Inferior parietal cortex (tissue), 1 donor: ENCODE results near the gene CACNA1D.
A peak's percentile ranks its signal among the peaks of the same experiment; 100 is the strongest.

ENCODE experiments used
- DNase-seq: peaks from one replicate; pipeline ENCODE4 v3.0.0-alpha.2; 2016; ENCODE audit errors: extremely low spot score

The CACNA1D gene

DNA sequence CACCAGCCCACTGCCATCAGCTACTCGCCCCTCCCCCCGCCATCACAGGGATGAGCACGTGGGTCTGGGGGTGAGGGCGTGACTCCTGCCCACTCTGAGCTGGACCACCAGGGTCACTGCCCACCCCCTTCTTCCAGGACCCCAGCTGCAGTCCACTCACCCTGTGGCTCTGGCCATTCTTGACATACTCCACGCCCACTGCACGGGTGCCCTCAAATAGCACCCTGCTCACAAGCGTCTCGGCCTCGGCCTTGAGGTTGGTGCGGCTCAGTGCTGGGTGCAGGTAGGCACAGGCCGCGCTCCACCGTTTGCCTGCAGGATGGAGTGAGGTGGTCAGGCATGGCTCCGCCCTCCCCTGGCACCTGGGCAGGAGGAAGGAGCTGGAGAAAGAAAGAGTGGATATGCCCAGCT is 327.9 kb downstream of the CACNA1D start:
- no peak for DNase-seq

DNA sequence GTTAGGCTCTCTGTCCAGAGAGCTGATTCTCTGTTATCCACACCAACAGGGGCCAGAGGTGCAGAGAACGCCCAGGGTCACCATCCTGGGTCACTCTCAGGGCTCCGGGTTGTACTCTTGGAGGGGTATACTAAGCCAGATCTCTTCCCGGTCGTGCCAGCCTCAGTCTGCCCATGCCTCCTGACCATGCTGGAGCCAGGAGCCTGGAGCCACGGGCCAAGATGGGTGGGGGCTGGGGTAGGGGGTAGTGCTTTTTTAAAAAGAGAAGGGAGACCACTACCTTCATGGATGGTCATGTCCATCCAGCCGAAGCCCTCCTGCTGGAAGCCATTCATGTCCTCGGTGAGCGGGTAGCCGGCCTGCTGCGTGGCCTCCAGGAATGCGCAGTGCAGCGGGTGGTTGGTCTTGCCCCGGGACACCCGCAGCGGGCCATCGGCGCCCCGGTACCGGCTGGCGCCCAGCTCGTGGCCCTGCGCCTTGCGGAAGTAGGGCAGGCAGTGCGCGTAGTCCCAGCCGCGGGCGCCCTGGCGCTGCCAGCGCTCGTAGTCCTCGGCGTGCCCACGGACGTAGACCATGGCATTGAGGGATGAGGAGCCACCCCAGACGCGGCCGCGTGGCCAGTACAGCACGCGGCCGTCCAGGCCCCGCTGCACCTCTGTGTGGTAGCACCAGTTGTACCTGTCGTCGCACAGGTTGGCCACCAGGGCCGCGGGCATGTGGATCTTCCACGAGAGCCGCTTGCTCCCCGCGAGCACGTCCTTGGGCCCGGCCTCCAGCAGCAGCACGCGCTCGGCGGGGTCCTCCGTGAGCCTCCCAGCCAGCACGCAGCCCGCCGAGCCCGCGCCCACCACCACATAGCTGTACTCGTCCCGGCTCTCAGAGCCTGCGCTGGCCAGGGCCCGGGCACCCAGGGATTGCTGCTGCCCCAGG is 328.9 kb downstream of the CACNA1D start:
- no peak for DNase-seq

DNA sequence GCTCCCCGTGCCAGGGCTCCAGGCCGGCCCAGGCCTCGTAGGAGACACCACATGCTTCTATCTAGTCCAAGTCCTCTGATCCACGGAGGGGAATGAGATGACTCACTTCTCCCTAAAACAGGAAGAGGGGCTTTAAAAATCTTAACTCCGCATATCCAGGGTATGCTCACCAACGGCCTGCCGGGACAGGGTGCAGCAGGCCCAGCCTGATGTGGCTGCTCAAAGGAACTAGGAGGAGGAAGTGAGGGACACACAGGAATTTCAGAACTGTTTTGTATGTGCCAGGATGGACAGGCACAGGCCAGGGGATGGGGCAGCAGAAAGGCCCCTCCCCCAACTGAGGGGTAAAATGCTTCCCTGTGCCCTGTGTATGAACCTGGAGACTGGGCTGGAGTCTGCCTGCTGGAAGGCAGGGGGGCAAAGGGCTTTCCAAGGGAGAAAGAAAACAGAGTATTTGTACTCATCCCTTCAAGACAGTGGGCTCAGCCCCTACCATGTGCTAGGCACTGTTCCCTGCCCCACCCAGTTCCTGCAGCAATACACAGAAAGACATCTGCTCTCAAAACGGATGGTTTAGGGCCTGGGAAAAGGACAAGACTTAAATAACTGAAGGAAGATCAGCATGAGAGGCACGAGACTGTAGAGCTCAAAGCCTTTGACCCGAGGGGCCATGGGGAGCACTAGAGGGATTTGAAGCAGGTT is 329.7 kb downstream of the CACNA1D start:
- no peak for DNase-seq

DNA sequence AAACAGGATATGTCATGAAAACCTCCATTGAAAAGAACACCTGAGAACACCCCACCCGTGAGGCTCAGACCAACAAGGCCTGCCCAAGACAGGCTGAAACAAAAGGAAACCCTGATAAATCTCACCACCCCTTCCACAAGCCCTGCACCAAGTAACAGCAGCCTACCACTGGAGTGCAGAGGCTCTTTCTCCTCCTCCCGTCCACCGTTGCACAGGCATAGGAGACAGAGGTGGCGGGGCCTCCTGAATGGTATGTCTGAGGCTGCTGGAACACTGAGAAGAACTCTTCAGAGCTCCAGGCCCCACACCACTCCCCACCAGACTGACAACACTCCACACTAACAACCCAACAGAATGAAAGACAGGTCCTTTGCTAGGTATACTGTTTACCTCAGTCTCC is 330.4 kb downstream of the CACNA1D start:
- DNase-seq, result no peak

DNA sequence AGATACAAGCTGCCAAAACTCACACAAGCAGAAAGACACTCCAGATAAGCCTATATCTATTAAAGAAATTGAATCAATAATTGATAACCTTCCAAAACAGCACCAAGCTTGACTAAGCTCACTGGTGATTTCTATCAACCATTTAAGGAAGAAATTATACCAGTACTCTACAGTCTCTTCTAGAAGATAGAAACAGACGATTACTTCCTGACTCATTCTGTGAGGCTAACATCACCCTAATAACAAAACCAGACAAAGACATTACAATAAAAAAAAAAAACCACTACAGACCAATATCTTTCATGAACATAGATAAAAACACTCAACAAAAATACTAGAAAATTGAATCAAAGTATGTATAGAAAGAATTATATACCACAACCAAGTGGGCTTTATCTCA is 331.6 kb downstream of the CACNA1D start:
- no peak for DNase-seq

DNA sequence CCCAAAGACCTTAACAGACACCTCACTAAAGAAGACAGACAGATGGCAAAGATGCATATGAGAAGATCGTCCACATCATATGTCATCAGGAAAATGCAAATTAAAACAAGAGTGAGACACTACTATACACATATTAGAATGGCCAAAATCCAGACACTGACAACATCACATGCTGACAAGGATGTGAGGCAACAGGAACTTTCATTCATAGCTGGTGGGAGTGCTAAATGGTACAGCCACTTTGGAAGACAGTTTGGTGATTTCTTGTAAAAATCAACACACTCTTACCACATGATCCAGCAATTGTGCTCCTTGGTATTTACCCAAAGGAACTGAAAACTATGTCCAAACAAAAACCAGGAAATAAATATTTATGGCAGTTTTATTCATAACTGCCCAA is 334.2 kb downstream of the CACNA1D start:
- DNase-seq, result no peak

DNA sequence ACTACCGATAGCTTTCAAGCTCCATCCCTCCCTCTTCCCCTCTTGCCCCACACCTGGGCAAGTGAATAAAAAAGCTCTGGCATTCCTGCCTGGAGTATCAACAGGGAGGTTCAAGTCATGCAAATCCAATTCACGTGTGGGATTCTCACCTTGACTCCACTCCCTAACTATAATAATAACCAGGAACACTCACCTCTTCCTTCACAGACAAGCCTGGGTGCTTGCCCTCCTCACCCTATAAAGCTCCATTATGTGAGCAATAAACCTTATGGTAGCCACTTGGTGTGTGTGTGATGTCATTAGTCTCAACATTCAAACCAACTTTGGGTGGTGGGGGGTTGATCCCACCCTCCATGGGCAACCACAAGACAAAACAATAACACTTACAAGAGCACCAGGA is 335.2 kb downstream of the CACNA1D start:
- no peak for DNase-seq

DNA sequence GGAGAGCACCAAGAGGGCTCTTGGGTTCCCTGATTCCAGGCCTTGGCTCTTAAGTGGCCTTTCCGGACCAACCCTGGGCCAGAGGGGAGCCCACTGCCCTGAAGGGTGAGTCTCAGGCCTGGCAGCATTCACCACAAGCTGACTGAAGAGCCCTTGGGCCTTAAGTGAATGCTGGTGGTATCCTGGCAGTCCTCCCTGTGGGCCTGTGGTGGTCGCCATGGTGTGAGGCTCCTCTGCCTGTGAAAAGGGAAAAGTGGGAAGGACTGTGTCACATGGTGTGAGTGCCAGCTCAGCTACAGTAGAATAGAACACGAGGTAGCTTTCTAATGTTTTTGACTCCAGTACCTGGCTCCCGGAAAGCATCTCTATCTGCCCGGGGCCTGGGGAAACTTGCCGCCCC is 336.5 kb downstream of the CACNA1D start:
- DNase-seq, result no peak

DNA sequence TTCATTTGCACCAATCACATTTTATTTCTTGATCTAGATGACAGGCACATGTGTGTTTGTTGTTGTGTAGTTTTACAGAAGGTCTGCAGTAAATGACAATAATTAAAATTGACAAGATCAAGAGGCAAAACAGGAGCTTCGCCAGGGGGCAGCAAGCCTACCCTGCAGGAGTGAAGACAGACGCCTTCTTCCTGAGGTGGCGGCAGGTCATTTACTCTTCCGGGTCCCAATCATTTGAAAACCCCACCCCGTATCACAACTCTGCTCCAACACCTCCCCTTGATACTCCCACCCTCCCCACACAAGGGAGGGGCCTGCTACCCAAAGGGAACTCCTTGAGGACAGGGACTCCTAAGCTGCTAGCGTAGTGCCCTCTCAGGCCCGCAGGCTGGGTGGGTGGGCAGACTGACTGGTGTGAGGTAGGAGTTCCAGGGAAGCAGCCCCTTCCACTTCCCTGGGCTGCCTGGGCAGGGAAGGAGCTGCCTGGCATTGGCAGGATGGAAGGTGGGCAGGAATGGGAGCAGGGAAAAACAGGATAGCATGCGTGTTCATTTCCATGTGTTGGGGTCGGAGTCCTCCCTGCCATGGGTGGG is 338.7 kb downstream of the CACNA1D start:
- no peak for DNase-seq

DNA sequence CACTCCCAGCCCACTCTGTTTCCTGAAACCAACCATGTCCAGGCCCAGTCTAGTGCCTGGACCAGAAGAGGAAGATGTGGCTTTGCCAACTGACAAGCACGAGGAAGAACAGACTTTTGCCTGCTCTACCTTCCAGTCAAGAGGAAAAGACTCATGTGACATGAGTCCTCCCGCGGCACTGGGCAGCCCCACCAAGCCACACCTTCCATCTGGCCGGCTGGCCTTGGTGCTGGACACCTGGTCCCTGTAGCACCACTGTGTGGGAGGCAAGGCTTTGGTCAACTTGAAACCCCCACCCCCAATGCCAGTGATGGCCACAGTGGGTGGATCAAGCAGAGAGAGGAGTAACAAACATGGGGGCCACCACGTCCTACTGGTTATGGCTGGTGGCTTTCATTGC is 339.3 kb downstream of the CACNA1D start:
- no peak for DNase-seq

DNA sequence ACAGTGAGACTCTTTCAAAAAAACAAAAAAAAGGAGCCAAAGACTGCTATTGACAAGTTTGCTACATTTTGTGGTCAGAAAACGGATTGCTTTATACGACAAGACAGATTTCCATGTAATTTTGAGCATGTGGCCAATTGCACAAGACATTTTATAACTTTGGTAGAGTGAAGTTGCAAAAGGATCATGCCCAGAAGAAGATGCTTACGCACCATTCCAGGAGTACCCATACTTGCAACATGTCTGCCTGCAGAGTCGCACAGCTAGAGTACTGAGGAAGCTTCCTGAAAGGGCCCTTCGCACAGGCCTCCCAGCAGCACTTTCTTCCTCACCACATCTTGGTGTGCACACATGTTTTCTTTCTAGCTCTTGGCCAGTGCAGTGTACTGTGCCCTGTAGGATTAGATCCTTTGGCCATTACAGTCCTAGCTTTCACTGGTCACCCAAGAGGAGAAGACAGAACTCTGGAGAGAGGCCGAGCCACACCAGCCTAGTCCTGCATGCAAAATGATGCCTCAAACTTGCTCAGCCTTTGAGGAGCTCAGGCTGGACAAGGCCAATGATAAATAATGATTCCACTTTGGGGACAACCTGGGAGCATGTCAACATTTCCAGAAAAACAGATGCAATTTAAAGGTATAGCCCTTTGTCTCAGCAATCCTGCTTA is 340.2 kb downstream of the CACNA1D start:
- no peak for DNase-seq

DNA sequence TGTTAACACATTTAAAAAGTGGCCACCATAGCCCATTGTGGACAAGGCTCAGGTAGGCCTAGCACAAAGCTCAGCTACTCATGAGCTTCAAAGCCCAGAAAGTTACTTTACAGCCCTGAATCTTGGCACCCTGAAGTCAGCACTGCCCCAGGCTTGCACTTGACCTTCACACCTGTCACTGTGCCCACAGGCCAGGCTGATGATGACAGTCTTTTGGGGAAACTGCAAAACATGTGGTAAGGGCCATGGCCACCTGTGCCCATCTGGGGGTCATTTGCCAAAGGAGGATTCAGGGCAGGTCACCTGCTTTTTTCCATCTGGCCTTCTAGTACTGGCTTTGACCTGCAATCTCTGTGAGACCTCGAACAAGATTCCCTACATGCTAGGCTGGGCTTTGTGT is 340.8 kb downstream of the CACNA1D start:
- DNase-seq, result no peak

DNA sequence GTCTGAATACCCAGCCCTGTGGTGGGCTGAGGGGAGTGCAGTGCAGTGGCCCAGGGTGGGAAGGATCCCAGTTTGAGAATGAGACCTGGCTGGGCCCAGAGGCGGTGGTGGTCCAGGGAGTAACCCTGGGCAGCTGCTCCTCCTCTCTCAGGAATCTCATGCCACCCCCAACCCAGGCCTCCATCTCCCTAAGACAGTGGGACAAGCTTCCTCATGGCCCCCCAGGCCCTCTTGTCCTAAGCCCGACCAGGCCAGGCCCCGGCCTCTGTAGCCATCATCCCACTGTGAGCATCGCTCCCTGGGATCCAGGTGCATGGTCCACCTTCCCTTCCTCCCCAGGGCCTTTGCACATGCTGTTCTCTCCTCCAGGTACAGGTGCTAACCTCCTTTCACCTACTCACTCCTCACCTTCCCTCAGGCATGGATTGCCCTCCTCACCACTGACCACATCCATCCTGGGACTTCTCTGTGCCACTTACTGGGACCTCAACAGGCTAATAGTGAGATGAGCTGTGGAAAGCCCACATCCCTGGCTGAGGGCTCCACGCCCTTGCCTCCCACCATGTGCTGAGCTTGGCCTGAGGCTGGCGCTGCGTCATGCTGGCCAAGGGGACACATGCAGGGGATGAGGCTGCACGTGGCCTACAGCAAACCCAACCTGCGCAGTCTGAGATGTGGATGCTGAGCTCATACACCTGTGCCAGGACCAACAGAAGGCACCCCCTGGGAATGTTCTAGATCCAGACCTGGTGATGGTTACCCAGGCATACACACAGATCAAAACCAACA is 341.9 kb downstream of the CACNA1D start:
- no peak for DNase-seq

DNA sequence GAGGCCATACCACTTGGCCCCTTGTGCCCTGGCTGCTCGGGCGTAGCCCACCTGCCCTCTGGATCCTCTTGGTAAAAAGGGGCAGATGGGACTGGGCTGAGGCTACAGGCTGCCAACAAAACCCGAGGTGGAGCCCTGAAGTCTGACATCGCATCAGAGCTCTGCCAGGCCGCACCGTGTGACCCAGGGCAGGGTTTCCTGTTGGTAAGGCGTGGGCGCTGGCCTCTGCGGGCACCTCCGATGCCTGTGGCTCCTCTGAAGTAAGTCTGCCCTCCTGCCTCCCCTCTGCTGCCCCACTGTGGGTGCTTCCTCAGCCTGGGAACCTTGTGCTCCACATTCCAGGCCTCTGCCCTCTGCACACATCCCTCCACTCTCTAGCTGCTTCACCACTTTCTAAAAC is 342.9 kb downstream of the CACNA1D start:
- DNase-seq, result no peak

DNA sequence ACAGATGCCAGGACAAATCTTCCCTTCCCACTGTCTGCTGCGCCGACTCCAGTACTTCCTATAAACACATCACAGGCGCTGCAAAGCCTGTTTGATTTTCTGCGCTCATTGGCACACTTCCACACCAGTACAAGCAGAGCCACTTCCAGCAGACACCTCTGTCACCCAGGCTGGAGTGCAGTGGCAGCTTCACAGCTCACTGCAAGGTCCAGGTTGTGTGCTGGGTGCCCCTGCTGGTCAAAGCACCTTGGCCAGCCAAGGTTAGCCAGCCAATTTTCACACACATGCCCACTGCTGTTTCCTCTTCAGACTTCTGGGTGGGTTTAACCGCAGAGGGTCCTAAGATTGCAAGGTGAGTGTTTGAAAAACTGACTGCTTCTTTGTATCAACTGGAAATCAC is 346.9 kb downstream of the CACNA1D start:
- DNase-seq, result no peak

DNA sequence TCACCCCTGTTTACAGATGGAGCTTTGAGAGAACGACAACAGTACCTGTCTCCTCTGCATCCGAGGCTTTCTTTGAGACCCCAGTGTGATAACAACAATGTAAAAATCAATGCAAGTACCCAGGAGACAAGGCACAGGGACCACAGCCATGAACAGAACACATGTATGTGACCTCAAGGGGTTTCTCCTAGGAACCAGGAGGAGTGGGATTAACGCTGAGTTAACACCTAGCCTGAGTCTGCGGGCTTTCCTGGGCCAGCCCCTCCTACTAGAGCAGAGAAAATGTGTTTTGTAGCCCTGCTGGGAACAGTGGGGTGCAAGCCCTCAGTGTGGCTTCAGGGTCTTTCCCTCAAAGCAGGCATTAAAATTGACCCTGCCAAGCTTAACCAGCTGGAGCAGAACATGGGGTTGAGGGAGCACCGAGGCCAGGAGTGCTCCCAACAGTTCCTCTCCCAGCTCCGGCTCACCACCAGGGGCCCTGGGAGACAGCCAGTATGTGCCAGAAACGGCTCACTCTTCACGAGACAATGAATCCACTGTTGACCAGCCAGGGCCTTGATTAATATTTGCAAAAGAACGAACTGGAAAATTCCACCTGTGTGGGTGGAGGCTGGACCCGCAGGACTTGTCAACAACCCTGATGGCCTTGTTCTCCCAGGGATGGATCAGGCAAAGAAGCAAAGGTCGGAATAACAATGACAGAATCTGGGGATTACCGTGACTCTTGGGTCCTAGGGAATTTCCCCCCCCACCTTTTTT is 348.2 kb downstream of the CACNA1D start:
- DNase-seq, result peak; percentile 83

DNA sequence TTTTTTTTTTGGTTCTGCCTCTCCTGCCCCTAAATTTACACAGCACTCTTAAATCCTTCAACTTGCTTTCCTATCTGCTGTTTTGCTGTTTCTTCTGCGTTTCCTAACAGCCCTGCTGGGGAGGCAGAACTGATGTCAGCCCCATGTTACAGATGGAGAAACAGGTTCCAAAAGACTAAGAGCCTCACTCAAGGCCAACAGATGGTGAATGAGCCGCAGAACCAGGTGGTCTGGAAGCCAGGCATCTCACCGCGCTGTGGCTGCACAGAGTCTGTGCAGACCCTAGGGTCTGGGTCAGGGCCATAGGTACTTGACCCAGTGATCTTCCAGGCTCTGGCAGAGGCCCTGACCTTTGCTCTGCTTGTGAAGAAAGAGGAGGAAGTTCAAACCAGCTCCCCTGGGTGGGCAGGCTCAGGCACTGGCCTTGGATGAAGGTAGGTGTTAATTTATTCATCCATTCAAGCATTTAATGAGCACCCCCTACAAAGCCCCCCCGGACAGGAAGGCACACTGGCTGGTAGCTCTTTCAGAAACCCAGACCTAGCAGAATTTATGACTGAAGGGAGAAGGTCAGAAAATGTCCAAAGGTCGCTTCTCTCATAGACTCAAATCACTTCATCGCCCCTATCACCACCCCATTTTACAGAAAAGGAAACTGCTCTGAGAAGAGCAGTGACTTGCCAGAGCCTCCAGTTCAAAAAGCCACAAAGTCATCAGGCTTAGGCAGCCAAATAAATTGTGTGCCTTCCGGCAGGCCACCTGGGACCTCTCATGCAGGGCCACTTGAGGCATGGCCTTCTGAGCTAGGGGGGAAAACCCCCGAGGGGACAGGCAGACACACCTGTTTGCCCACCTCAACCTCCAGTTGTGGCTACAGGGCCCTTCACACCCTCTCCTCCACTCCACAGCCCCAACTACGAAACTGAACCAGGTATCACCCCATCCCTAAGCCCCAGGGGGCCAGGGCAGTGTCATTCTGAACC is 349.1 kb downstream of the CACNA1D start:
- DNase-seq, result no peak

DNA sequence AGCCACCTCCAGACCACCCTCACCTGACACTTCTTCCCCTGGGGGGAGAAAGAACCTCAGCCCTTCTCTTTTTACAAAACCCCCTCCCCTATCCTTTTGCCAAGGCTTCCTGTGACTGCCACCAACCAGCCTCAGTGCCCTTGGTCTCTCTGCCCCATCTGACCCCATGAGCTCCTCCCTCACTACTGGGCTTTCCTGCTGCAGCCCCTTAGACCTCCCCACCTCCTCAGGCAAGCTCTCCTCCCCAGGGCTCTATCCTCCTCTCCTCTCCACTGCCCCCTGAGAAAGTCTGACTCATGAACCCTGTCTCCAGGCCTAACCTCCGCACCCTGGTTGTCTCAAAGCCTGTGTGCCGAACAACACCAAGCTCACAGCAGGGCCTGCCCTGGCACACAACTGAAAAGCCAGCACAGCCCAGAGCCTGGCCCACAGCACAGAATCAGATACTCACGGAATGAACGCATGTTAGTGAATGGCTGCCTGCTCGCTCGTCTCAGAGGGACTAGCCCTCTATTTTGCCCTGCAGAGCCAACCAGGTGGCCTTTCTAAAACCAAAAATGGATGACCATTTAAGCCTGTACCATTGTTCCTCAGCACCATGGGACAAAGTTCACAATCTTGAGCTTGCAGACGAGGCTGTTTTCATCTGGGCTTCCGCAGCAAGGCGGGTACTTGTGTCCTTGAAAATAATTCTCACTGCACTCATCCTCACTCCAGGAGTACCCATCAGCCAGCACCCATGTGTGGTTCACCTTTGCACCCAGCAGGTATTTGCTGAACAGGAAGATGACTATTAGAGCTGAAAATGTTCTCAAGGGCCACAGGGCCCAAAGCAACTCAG is 350.1 kb downstream of the CACNA1D start:
- peak; percentile 9 for DNase-seq
